Middle frontal gyrus (tissue), 1 donor: ENCODE measurements around the gene KCNH4.
"Not testable (repeated sequence)": the region's sequence is repeated elsewhere in the genome, so short reads cannot be mapped to it uniquely, and the experiment has no call there.

Source experiments
- DNase-seq: peaks from one replicate; pipeline ENCODE4 v3.0.0-alpha.2; 2015; ENCODE audit warnings: low spot score; ENCODE audit errors: extremely low spot score

KCNH4 gene

GRCh38 chr17:42193969-42194899, 13.3 kb upstream of the KCNH4 start, which contains the start of gene GHDC:
GHDC (minus strand) TSS chr17:42194494; CDS start chr17:42193581, 913 bp downstream.
- DNase-seq = peak; percentile 72

- no peak for DNase-seq
These were observed 12.4 kb upstream of the KCNH4 start for GRCh38 chr17:42193216-42193968.

- no peak for DNase-seq
These were observed 11.5 kb upstream of the KCNH4 start for GRCh38 chr17:42192189-42193126.

- DNase-seq = no peak
These were observed 10.3 kb upstream of the KCNH4 start for GRCh38 chr17:42191275-42191608.

GRCh38 chr17:42190491-42191274, 9.7 kb upstream of the KCNH4 start:
- DNase-seq = no peak

- DNase-seq = no peak
These were observed 8.7 kb upstream of the KCNH4 start for GRCh38 chr17:42189651-42189965.

- DNase-seq = no peak
These were observed 8.1 kb upstream of the KCNH4 start for GRCh38 chr17:42188749-42189650.

- no peak for DNase-seq
These were observed 6.9 kb upstream of the KCNH4 start for GRCh38 chr17:42187833-42188232.

- DNase-seq = not testable (repeated sequence)
These were observed 5.2 kb upstream of the KCNH4 start for GRCh38 chr17:42186191-42186590.

- DNase-seq = no peak
These were observed 4.6 kb upstream of the KCNH4 start for GRCh38 chr17:42185621-42185930.

- DNase-seq = no peak
These were observed 4.0 kb upstream of the KCNH4 start, which contains the start of gene HCRT for GRCh38 chr17:42184713-42185620. HCRT (minus strand) TSS chr17:42185452; CDS start chr17:42185365, 87 bp downstream.

- DNase-seq = no peak
These were observed 3.1 kb upstream of the KCNH4 start for GRCh38 chr17:42183741-42184711.

- no peak for DNase-seq
These were observed 2.2 kb upstream of the KCNH4 start for GRCh38 chr17:42182927-42183734.

GRCh38 chr17:42181851-42182207, 887 bp upstream of the KCNH4 start:
- no peak for DNase-seq

GRCh38 chr17:42180411-42180921, 476 bp downstream of the KCNH4 start:
- no peak for DNase-seq

GRCh38 chr17:42179911-42180410, 981 bp downstream of the KCNH4 start:
- no peak for DNase-seq
